OCI-LY1 (cell line): ENCODE data around the gene MT1E.

ENCODE experiments used
- CTCF ChIP-seq: fragments of 200-600 bp; sonication (generic), shearing (Covaris generic); IDR thresholded peaks from 2 replicates; pipeline ENCODE4 v1.5.1; 2017; ENCODE audit warnings: mild to moderate bottlenecking, antibody characterized with exemption, low read length, moderate library complexity, mixed read lengths
- EZH2 ChIP-seq: fragments of 200-600 bp; sonication (generic), shearing (Covaris generic); IDR thresholded peaks from 2 replicates; pipeline ENCODE4 v1.8.0; 2017; ENCODE audit warnings: borderline replicate concordance, mixed run types, mild to moderate bottlenecking, antibody characterized with exemption, low read length, moderate library complexity, mixed read lengths

GRCh38 chr16:56649271-56649670 is 23.7 kb downstream of the MT1E start:
- no peak for TF ChIP-seq CTCF
- TF ChIP-seq EZH2 = no peak
